NCI-H226 (cell line): Measurements from ENCODE around the gene RFTN1.

Experiments
- DNase-seq: peaks from one replicate; pipeline ENCODE4 v3.0.0-alpha.2; 2015

The RFTN1 gene

GRCh38 chr3:16347548-16347947 lies 166.0 kb downstream of the RFTN1 start:
- no peak for DNase-seq

GRCh38 chr3:16346413-16347081 lies 167.0 kb downstream of the RFTN1 start:
- no peak for DNase-seq

GRCh38 chr3:16343101-16343500 lies 170.4 kb downstream of the RFTN1 start:
- no peak for DNase-seq

- peak; percentile 70 for DNase-seq
Observed at GRCh38 chr3:16338999-16339398, 174.5 kb downstream of the RFTN1 start.

- DNase-seq = no peak
Observed at GRCh38 chr3:16337856-16338540, 175.5 kb downstream of the RFTN1 start.

- no peak for DNase-seq
Observed at GRCh38 chr3:16336825-16337224, 176.7 kb downstream of the RFTN1 start.

- no peak for DNase-seq
Observed at GRCh38 chr3:16335772-16336645, 177.5 kb downstream of the RFTN1 start.

GRCh38 chr3:16335333-16335732 lies 178.2 kb downstream of the RFTN1 start:
- DNase-seq = no peak

GRCh38 chr3:16334909-16335308 lies 178.6 kb downstream of the RFTN1 start:
- DNase-seq = no peak

- no peak for DNase-seq
Observed at GRCh38 chr3:16332904-16333426, 180.5 kb downstream of the RFTN1 start.

GRCh38 chr3:16331319-16331883 lies 182.1 kb downstream of the RFTN1 start:
- DNase-seq = no peak

- DNase-seq = no peak
Observed at GRCh38 chr3:16330351-16330750, 183.1 kb downstream of the RFTN1 start.

GRCh38 chr3:16329826-16330129 lies 183.7 kb downstream of the RFTN1 start:
- DNase-seq = no peak

- no peak for DNase-seq
Observed at GRCh38 chr3:16329036-16329825, 184.3 kb downstream of the RFTN1 start.

GRCh38 chr3:16328124-16328523 lies 185.4 kb downstream of the RFTN1 start:
- DNase-seq = no peak

GRCh38 chr3:16326724-16327349 lies 186.7 kb downstream of the RFTN1 start:
- no peak for DNase-seq

- no peak for DNase-seq
Observed at GRCh38 chr3:16325850-16326249, 187.6 kb downstream of the RFTN1 start.

- DNase-seq = no peak
Observed at GRCh38 chr3:16323737-16324136, 189.8 kb downstream of the RFTN1 start.

GRCh38 chr3:16322189-16322588 lies 191.3 kb downstream of the RFTN1 start:
- no peak for DNase-seq

GRCh38 chr3:16320711-16321110 lies 192.8 kb downstream of the RFTN1 start:
- no peak for DNase-seq

GRCh38 chr3:16319723-16320122 lies 193.8 kb downstream of the RFTN1 start:
- no peak for DNase-seq

- no peak for DNase-seq
Observed at GRCh38 chr3:16319307-16319706, 194.2 kb downstream of the RFTN1 start.
